ENCODE measurements around the gene QTRT2.

QTRT2 gene

GRCh38 chr3:114092151-114093015 lies 35.8 kb downstream of the QTRT2 start:
- Mint-ChIP-seq H3K27me3 (ENCODE audit: low read depth) (peaks cover 17% of the 10 kb centered on the region), H3K9me3 (no peaks in the 10 kb centered on the region)
- no peak for DNase-seq (ENCODE audit: low spot score)

GRCh38 chr3:114093016-114093380 lies 36.5 kb downstream of the QTRT2 start:
- no peak for DNase-seq (ENCODE audit: low spot score)
- H3K4me1 Mint-ChIP-seq (ENCODE audit: low read depth), result no peaks in the 10 kb centered on the region
- no peaks in the 10 kb centered on the region for H3K36me3 Mint-ChIP-seq (ENCODE audit: low read depth)
- H3K27me3 Mint-ChIP-seq (ENCODE audit: low read depth), result peaks cover 17% of the 10 kb centered on the region
- H3K27ac Mint-ChIP-seq, result no peak overlapping the region
- H3K4me3 Mint-ChIP-seq, result no peak overlapping the region
- H3K9me3 Mint-ChIP-seq, result no peaks in the 10 kb centered on the region

More at GRCh38 chr3:114092151-114093015, 35.8 kb downstream of the QTRT2 start:
- no peaks in the 10 kb centered on the region for H3K4me1 Mint-ChIP-seq (ENCODE audit: low read depth)
- peaks cover 6% of the 10 kb centered on the region for H3K36me3 Mint-ChIP-seq (ENCODE audit: low read depth)
- H3K27ac Mint-ChIP-seq, result no peak overlapping the region
- no peak overlapping the region for H3K4me3 Mint-ChIP-seq

- Mint-ChIP-seq H3K4me1 (ENCODE audit: low read depth) (no peaks in the 10 kb centered on the region), H3K27me3 (ENCODE audit: low read depth) (peaks cover 17% of the 10 kb centered on the region), H3K9me3 (no peaks in the 10 kb centered on the region), H3K36me3 (ENCODE audit: low read depth) (no peaks in the 10 kb centered on the region), H3K4me3 (no peak overlapping the region), H3K27ac (no peak overlapping the region)
- no peak for DNase-seq (ENCODE audit: low spot score)
Observed at GRCh38 chr3:114093596-114093995, 37.1 kb downstream of the QTRT2 start.

DNA sequence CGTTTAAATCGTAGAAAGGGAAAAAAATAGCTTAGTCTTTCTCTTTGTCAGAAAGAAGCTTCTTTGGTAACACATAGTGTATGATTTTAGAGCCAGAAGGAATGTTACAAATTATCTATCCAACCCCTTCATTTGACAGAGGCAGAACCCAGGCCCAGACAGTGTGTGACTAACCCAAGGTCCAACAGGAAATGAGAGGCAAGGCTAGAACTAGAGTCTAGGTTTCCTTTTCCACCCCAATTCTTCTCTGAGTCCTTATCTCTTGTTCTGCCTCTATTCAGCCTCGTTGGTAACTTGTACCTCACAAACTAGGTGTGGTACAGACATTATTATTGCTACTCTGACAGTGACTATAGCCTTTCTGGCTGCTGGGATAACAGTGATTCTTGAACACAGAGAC lies 39.3 kb downstream of the QTRT2 start:
- Mint-ChIP-seq H3K36me3 (ENCODE audit: low read depth) (no peaks in the 10 kb centered on the region), H3K4me3 (no peak overlapping the region), H3K9me3 (no peaks in the 10 kb centered on the region), H3K27ac (no peak overlapping the region), H3K27me3 (ENCODE audit: low read depth) (peaks cover 20% of the 10 kb centered on the region), H3K4me1 (ENCODE audit: low read depth) (no peaks in the 10 kb centered on the region)
- no peak for DNase-seq (ENCODE audit: low spot score)

DNA sequence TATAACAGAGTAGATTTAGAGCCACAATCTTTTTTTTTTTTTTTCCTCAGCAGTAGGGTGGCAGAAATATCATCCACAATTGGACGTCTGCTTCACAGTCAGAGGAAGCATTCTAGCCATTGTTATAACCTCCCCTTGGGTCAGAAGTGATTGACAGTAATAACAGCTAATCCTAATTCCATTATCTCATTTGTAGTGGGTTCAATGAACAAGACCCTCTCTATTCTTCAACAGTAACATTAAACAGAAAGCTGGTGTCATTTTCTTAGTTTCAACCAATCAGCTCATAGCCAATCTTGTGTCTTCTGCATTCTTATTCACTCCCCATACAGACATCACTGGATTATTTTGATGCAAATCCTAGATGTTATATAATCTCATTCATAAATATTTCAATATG lies 44.6 kb downstream of the QTRT2 start:
- H3K27ac Mint-ChIP-seq, result no peak overlapping the region
- DNase-seq (ENCODE audit: low spot score), result no peak
- no peaks in the 10 kb centered on the region for H3K36me3 Mint-ChIP-seq (ENCODE audit: low read depth)
- peaks cover 8% of the 10 kb centered on the region for H3K27me3 Mint-ChIP-seq (ENCODE audit: low read depth)
- H3K4me1 Mint-ChIP-seq (ENCODE audit: low read depth), result no peaks in the 10 kb centered on the region
- H3K9me3 Mint-ChIP-seq, result no peaks in the 10 kb centered on the region
- no peak overlapping the region for H3K4me3 Mint-ChIP-seq

- no peaks in the 10 kb centered on the region for H3K36me3 Mint-ChIP-seq (ENCODE audit: low read depth)
- no peak overlapping the region for H3K27ac Mint-ChIP-seq
- H3K4me3 Mint-ChIP-seq, result no peak overlapping the region
- H3K4me1 Mint-ChIP-seq (ENCODE audit: low read depth), result no peaks in the 10 kb centered on the region
- DNase-seq (ENCODE audit: low spot score), result no peak
- H3K9me3 Mint-ChIP-seq, result no peaks in the 10 kb centered on the region
- peaks cover 8% of the 10 kb centered on the region for H3K27me3 Mint-ChIP-seq (ENCODE audit: low read depth)
Observed at GRCh38 chr3:114103181-114103580, 46.6 kb downstream of the QTRT2 start.

DNA sequence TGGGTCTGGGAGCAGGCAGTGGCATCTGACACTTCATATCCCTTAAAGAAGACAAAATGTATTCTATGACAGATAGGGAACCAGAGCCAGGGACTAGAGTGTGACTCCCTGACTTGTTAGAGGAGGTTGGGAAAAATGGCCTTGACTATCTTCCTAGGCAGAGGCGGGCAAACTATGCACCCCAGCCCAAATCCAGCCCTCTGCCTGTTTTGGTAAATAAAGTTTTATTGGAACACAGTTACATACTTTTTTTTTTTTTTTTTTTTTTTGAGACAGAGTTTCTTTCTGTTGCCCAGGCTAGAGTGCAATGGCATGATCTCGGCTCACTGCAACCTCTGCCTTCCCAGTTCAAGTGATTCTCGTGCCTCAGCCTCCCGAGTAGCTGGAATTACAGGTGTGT lies 47.3 kb downstream of the QTRT2 start:
- no peak overlapping the region for H3K4me3 Mint-ChIP-seq
- H3K27ac Mint-ChIP-seq, result no peak overlapping the region
- no peak for DNase-seq (ENCODE audit: low spot score)
- no peaks in the 10 kb centered on the region for H3K4me1 Mint-ChIP-seq (ENCODE audit: low read depth)
- no peaks in the 10 kb centered on the region for H3K36me3 Mint-ChIP-seq (ENCODE audit: low read depth)
- peaks cover 8% of the 10 kb centered on the region for H3K27me3 Mint-ChIP-seq (ENCODE audit: low read depth)
- no peaks in the 10 kb centered on the region for H3K9me3 Mint-ChIP-seq

DNA sequence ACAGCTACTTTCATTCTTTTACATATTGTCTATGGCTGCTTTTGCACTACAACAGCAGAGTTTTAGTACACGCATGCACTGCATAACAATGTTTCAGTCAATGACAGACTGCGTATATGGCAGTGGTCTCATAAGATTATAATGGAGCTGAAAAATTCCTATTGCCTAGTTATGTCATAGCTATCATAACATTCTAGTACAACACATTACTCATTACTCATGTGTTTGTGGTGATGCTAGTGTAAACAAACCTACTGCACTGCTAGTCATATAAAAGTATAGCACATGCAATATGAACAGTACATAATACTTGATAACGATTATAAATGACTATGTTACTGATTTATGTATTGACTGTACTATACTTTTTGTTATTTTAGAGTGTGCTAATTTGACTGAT lies 47.9 kb downstream of the QTRT2 start:
- peaks cover 10% of the 10 kb centered on the region for H3K27me3 Mint-ChIP-seq (ENCODE audit: low read depth)
- H3K4me1 Mint-ChIP-seq (ENCODE audit: low read depth), result no peaks in the 10 kb centered on the region
- no peaks in the 10 kb centered on the region for H3K36me3 Mint-ChIP-seq (ENCODE audit: low read depth)
- DNase-seq (ENCODE audit: low spot score), result no peak
- no peaks in the 10 kb centered on the region for H3K9me3 Mint-ChIP-seq
- no peak overlapping the region for H3K4me3 Mint-ChIP-seq
- H3K27ac Mint-ChIP-seq, result no peak overlapping the region

DNA sequence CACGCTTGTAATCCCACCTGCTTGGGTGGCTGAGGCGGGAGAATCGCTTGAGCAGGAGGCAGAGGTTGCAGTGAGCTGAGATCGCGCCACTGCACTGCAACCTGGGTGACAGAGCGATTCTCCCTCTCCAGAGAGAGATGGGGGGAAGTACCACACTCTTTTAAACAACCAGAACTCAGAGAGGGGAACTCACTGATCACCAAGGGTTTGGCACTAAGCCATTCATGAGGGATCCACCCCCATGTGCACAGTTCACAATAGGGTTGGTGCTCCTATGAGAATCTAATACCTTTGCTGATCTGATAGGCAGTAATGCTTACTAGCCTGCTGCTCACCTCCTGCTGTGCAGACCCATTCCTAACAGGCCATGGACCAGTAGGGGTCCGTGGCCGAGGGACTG lies 51.6 kb downstream of the QTRT2 start:
- Mint-ChIP-seq H3K27ac (no peak overlapping the region), H3K27me3 (ENCODE audit: low read depth) (peaks cover 20% of the 10 kb centered on the region), H3K4me1 (ENCODE audit: low read depth) (no peaks in the 10 kb centered on the region), H3K4me3 (no peak overlapping the region), H3K36me3 (ENCODE audit: low read depth) (no peaks in the 10 kb centered on the region), H3K9me3 (no peaks in the 10 kb centered on the region)
- DNase-seq (ENCODE audit: low spot score), result no peak

DNA sequence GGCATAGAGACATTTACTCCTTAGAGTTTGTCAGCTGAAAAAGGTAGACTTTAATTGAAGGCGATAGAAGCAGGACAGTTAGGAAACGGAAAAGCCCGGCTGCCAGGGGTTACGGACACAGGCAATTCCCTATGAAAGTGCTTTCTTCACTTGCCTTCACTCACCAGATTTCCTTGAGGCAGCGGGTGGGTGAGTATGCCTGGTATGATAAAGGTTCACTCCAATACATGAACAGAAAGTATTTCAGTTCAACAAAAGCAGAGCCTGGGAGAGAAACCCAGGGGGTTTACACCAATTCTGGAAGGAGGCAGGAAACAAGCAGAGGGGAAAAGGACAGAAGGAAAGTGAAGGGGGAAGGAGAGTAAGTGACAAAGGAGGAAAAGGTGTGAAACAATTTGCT lies 53.9 kb downstream of the QTRT2 start:
- Mint-ChIP-seq H3K27me3 (ENCODE audit: low read depth) (peaks cover 20% of the 10 kb centered on the region), H3K4me3 (no peak overlapping the region), H3K9me3 (no peaks in the 10 kb centered on the region), H3K4me1 (ENCODE audit: low read depth) (no peaks in the 10 kb centered on the region), H3K36me3 (ENCODE audit: low read depth) (no peaks in the 10 kb centered on the region), H3K27ac (no peak overlapping the region)
- no peak for DNase-seq (ENCODE audit: low spot score)

DNA sequence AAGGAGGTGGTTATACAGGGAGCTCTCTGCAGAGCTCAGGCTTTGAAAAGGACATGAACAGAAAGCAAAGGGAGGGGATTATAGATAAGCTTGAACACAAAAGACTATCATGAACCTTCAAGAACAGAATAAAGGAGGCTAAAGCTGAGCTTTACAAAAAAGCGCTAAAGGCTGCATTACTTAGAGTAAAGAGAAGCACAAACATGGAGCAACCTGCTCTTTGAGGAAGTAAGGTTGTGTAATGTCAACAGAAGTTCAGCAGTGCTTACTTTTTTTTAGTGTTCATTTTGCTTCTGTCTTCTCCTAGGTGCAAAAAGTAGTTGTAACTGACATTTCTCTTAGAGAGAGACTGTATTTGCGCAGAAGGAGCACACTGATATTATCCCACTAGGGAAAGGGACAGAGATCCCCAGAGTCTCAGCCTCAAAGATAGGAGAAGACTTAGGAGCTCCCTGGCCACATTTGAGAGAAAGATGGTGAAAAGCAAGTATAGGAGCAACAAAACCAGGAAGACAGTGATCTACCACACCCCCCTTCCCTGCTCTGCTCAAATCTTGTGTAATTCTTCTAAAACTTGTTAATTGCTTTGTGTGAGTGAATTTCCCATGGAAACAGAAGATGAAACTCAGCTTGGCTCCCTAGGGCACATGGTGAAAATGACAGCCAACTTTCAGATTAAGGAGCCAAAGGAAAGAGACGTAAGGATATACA lies 54.7 kb downstream of the QTRT2 start:
- H3K27ac Mint-ChIP-seq, result no peak overlapping the region
- no peaks in the 10 kb centered on the region for H3K9me3 Mint-ChIP-seq
- H3K4me3 Mint-ChIP-seq, result no peak overlapping the region
- H3K27me3 Mint-ChIP-seq (ENCODE audit: low read depth), result peaks cover 20% of the 10 kb centered on the region
- no peaks in the 10 kb centered on the region for H3K36me3 Mint-ChIP-seq (ENCODE audit: low read depth)
- DNase-seq (ENCODE audit: low spot score), result no peak
- no peaks in the 10 kb centered on the region for H3K4me1 Mint-ChIP-seq (ENCODE audit: low read depth)

- Mint-ChIP-seq H3K9me3 (no peaks in the 10 kb centered on the region), H3K36me3 (ENCODE audit: low read depth) (no peaks in the 10 kb centered on the region), H3K27ac (no peak overlapping the region), H3K4me1 (ENCODE audit: low read depth) (no peaks in the 10 kb centered on the region), H3K4me3 (no peak overlapping the region), H3K27me3 (ENCODE audit: low read depth) (peaks cover 20% of the 10 kb centered on the region)
- no peak for DNase-seq (ENCODE audit: low spot score)
Observed at GRCh38 chr3:114112696-114113095, 56.2 kb downstream of the QTRT2 start.

DNA sequence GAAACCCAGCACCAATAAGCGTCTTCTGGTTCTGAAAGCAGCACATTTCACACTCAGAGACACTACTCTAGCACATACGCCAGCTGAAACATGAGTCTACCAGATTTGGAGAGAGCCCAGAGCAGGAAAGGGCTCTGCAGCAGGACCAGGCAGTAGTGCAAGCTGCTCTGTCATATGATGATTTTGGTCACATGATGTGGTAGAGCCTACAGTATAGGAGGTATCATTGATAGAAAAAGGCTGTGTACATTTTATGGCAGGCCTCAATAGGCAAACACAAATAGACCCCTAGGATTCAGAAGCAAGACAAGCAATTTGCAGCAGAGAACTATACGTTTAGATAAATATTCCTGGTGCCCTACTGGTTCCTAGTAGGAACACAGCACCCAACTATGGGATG lies 58.2 kb downstream of the QTRT2 start:
- Mint-ChIP-seq H3K4me1 (ENCODE audit: low read depth) (no peaks in the 10 kb centered on the region), H3K4me3 (no peak overlapping the region), H3K9me3 (no peaks in the 10 kb centered on the region), H3K27me3 (ENCODE audit: low read depth) (peaks cover 15% of the 10 kb centered on the region), H3K27ac (no peak overlapping the region), H3K36me3 (ENCODE audit: low read depth) (no peaks in the 10 kb centered on the region)
- no peak for DNase-seq (ENCODE audit: low spot score)

- Mint-ChIP-seq H3K27ac (no peak overlapping the region), H3K4me1 (ENCODE audit: low read depth) (no peaks in the 10 kb centered on the region), H3K36me3 (ENCODE audit: low read depth) (no peaks in the 10 kb centered on the region), H3K9me3 (no peaks in the 10 kb centered on the region), H3K4me3 (no peak overlapping the region), H3K27me3 (ENCODE audit: low read depth) (peaks cover 12% of the 10 kb centered on the region)
- no peak for DNase-seq (ENCODE audit: low spot score)
Observed at GRCh38 chr3:114115143-114115542, 58.6 kb downstream of the QTRT2 start.
